Spleen (tissue), 7 donors: ENCODE results near the gene MEIOC.

ENCODE experiments used
- POLR2A ChIP-seq, 3 donors: fragments of 450-650 bp; IDR thresholded peaks; one replicate each; pipeline ENCODE4 v1.5.1; 2017; ENCODE audit warnings: antibody characterized with exemption in 3 of 3, mild to moderate bottlenecking in 1 of 3
- POLR2AphosphoS5 ChIP-seq, 3 donors: sonication (generic); formaldehyde crosslinking; IDR thresholded peaks; one replicate each; pipeline ENCODE4 v1.5.1; 2017; ENCODE audit warnings: antibody characterized with exemption in 3 of 3
- TF ChIP-seq, protein P1 (sequence below), 11 experiments: fragments of 200-600 bp in 7 of 11; fragments of 450-650 bp in 4 of 11; sonication (generic) in 4 of 11; IDR thresholded peaks in 8 of 11; conservative IDR thresholded peaks in 3 of 11; 1 replicate in 7 of 11; 2 replicates in 4 of 11; pipeline versions ENCODE4 v1.4.0 to v1.8.0; 2016 to 2021; ENCODE audit warnings: antibody characterized with exemption in 11 of 11, inconsistent platforms in 4 of 11, mild to moderate bottlenecking in 1 of 11
- donor health status: DM: no; HTN: no; CAD: no; lungs with moderate emphysema.
- donor health status: DM: no; HTN: no; CAD: no.
- donor health status: DM: no; HTN: no; CAD: no.

DNA sequence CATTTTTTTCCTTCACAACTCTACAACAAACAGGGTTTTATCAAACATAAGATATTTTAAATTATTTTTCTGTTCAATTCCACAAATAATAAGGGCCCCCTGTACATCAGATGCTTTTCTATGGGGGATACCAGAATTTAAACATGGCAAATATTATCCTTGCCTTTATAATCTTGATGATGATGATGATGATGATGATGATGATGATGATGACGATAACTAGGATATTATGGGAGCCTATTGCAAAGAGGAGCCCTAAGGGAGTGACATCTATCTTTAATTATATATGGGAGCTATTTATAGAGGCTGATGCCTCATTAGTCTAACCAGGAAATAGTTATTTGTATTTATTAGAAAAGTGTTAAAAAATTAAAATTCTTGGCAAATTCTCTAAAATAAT lies 6.8 kb downstream of the MEIOC start:
- TF ChIP-seq, protein P1, sequence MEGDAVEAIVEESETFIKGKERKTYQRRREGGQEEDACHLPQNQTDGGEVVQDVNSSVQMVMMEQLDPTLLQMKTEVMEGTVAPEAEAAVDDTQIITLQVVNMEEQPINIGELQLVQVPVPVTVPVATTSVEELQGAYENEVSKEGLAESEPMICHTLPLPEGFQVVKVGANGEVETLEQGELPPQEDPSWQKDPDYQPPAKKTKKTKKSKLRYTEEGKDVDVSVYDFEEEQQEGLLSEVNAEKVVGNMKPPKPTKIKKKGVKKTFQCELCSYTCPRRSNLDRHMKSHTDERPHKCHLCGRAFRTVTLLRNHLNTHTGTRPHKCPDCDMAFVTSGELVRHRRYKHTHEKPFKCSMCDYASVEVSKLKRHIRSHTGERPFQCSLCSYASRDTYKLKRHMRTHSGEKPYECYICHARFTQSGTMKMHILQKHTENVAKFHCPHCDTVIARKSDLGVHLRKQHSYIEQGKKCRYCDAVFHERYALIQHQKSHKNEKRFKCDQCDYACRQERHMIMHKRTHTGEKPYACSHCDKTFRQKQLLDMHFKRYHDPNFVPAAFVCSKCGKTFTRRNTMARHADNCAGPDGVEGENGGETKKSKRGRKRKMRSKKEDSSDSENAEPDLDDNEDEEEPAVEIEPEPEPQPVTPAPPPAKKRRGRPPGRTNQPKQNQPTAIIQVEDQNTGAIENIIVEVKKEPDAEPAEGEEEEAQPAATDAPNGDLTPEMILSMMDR (IDR thresholded peaks at IDR 0.05 in 8 of 11, conservative IDR thresholded peaks at IDR 0.05 in 3 of 11), result no peak
- TF ChIP-seq POLR2A (IDR thresholded peaks at IDR 0.05), result no peak
- no peak for TF ChIP-seq POLR2AphosphoS5 (IDR thresholded peaks at IDR 0.05)
